Epithelial cell of esophagus (primary cell): ENCODE data around the gene TAS1R2.

Source experiments
- DNase-seq: peaks from one replicate; pipeline ENCODE4 v3.0.0; 2010; ENCODE audit warnings: low read depth
- H3K4me3 ChIP-seq: 2 replicates; pipeline ENCODE4 v1.5.1; 2011; ENCODE audit warnings: mild to moderate bottlenecking, low read length, control low read depth
- TF ChIP-seq, protein P1 (sequence below): IDR thresholded peaks from 2 replicates; pipeline ENCODE4 v1.5.1; 2011; ENCODE audit warnings: low read depth, mild to moderate bottlenecking, low read length, control low read depth, inconsistent platforms; ENCODE audit not compliant: insufficient read depth; ENCODE audit errors: missing control alignments

TAS1R2 gene

DNA sequence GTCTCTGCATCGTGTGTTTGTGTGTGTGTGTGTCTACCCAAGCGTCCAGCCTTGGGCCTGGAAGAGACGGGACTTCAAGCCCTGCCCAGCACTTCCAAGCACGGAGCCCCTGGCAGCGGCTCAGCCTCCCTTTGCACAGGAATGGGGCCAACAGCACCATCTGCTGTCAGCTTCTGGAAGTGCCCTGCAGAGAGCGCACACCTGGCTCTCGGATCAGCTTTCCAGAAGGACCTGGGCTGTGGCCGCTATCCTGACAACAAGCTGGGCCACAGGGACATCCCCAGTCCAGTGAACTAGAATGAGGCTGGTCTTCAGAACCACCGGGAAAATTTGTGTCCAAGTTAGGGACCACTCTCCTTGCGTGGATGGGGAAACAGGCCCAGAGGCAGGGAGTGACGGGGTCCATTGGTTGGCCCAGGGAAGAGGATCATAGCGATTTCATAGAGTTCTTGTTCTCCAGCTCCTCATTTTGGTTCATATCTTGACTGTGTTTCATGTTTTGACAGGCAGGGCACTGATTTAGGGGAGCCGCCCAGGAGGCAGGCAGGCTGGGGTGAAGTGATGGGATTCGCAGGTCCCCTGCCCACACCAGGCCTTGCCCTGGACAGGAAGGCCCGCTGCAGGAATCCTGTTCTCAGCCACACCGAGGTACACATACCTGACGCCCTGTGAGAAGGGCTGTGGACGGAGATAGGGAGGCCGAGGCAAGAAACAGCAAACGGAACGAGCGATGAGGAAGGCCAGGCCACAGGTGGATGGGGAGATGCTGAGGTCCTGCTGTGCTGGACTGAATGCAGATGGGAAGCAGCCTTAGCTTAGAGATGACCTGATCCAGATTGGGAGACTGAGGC lies 38.4 kb downstream of the TAS1R2 start:
- peak; percentile 65 for DNase-seq
- TF ChIP-seq, protein P1, sequence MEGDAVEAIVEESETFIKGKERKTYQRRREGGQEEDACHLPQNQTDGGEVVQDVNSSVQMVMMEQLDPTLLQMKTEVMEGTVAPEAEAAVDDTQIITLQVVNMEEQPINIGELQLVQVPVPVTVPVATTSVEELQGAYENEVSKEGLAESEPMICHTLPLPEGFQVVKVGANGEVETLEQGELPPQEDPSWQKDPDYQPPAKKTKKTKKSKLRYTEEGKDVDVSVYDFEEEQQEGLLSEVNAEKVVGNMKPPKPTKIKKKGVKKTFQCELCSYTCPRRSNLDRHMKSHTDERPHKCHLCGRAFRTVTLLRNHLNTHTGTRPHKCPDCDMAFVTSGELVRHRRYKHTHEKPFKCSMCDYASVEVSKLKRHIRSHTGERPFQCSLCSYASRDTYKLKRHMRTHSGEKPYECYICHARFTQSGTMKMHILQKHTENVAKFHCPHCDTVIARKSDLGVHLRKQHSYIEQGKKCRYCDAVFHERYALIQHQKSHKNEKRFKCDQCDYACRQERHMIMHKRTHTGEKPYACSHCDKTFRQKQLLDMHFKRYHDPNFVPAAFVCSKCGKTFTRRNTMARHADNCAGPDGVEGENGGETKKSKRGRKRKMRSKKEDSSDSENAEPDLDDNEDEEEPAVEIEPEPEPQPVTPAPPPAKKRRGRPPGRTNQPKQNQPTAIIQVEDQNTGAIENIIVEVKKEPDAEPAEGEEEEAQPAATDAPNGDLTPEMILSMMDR = peak; percentile 96
- no peak overlapping the region for H3K4me3 ChIP-seq

DNA sequence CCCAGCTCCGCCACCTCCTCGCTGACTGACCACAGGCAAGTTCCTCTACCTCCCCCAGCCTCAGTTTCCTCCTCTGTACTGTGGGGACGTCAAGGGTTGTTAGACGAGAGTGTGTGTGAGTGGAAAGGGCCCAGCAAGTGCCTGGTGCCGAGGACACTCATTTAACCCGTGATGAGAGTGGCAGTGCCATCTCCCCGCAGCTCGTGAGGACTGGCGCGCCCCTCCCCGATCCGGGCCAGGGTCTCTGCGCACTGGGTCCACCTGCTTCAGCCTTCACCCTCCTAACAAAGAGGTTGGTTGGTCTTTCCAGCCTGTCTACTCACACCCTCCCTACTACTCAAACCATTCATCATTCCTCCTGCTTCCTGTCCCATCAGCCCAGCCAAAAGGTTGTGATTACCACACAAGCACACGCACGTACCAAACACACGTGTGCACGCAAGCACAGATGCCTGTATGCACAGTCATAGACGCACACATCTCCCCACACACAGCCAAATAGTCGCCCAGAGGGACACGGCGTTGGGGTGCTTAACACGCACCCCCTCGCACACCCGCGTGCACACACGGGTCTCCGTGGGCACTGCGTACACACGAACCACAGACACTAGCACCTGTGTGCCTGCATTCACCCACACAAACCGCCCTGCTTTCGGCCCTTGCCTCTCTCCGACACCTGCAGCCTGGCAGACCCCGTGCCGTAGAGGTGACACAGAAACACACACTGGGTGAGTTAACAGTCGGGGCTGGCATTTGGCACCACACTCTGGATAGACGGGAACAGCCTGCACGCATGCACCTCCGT lies 39.3 kb downstream of the TAS1R2 start:
- DNase-seq = peak; percentile 4
- TF ChIP-seq, protein P1 = no peak
- no peak overlapping the region for H3K4me3 ChIP-seq

DNA sequence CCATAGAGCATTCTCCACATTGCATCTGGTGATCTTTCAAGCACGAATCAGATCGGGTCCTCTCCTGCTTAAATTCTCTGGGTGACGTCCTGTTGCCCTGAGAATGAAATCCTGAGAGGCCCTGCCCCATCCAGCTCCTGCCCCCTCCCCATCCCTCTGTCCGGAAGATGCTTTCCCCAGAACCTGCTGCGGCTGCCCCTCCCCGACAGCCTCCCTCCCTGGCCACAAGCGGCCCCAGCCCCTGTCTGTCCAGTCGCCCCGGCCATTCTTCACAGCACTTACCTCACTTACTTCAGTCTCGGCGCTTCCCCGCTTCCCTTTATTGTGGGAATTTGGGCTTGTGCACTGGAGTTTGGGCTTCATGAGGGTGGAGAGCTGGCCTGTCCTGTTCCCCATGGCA lies 40.3 kb downstream of the TAS1R2 start:
- no peak overlapping the region for H3K4me3 ChIP-seq
- TF ChIP-seq, protein P1 = no peak

DNA sequence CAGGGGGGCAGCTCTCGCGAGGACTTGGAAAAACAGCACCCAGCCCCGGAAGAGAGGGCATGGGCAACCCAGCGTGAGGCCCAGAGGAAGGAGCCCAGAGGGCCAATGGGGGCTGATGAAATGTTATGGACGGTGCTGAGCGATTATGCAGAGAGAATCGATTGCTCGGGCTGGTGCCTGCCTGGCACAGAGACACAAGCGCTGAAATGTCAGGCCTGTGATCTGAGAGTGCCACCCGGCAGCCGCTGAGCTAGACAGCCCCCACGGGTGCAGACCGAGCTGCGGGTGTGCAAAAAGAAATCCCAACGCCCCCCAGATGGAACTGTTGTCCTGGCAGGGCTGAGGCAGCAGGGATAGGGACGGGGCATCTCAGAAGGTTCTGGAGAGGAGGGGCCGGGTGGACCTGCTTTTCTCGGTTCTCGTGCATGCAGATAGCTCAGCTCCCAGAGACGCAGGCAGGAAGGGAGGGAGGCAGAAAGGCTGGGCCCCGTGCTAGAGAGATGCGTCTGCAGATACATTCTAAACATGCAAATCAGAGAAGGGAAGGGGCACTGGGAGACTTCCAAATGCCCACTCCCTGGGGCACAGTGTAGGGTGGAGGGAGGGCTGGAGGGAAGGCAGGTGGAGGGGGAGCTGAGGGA lies 41.5 kb downstream of the TAS1R2 start:
- H3K4me3 ChIP-seq = no peak overlapping the region
- DNase-seq = no peak
- TF ChIP-seq, protein P1 = no peak

More for the DNA sequence above, 40.3 kb downstream of the TAS1R2 start:
- DNase-seq = no peak

DNA sequence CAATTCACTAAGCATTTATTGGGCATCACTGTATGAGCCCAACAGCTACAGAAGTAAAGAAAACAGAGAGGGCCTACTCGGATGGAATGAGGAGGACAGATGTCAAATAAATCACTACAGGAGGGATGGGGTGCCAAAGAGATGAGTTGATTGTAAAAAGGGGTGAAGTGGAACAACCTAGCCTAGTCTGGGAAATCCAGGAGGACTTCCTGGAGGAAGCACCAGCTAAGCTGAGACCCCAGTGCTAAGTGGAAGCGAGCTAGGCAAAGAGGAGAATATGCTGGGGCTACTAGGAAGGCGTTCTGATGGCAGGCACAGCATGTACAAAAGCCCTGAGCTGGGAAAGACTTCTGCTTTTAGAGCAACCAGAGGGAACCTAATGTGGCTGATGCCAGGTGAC lies 42.1 kb downstream of the TAS1R2 start:
- TF ChIP-seq, protein P1 = no peak
- no peak for DNase-seq
- H3K4me3 ChIP-seq = no peak overlapping the region

DNA sequence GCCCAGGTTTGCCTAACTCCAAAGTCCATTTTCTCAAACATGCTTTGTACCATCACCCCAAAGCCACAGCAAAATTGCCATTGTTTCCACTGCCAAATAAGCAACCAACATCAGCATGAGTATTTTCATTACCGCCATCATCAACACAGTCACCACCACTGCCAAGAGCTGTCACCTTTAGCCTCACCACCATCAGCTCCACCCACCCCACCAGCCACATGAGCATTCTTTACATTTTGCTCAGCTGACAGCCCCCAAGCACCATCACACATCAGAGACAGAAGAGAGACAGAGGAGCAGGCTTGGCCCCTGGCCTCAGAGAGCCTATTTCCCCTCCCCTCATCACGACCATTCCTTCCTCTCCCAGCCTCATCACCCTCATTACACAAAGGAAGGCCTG lies 42.7 kb downstream of the TAS1R2 start:
- TF ChIP-seq, protein P1 = no peak

More for the DNA sequence above, 42.7 kb downstream of the TAS1R2 start:
- H3K4me3 ChIP-seq = no peak overlapping the region
- no peak for DNase-seq
